NCI-H2029 (cell line): ENCODE data around the gene ABCB10.
"Not testable (repeated sequence)": the region's sequence is repeated elsewhere in the genome, so short reads cannot be mapped to it uniquely, and the experiment has no call there.

Experiments
- DNase-seq: peaks from one replicate; lab custom pipeline; 2025; lab: John Stamatoyannopoulos, UW

Gene ABCB10

GRCh38 chr1:229536982-229537381 is 21.5 kb downstream of the ABCB10 start:
- DNase-seq: no peak

GRCh38 chr1:229535230-229535629 is 23.3 kb downstream of the ABCB10 start:
- DNase-seq: no peak

GRCh38 chr1:229531326-229531725 is 27.2 kb downstream of the ABCB10 start:
- DNase-seq: no peak

- DNase-seq: no peak
Observed at GRCh38 chr1:229529639-229530038, 28.9 kb downstream of the ABCB10 start.

GRCh38 chr1:229526695-229527094 is 31.8 kb downstream of the ABCB10 start:
- no peak for DNase-seq

GRCh38 chr1:229523052-229523451 is 35.5 kb downstream of the ABCB10 start:
- DNase-seq: no peak

- peak; percentile 23 for DNase-seq
Observed at GRCh38 chr1:229514578-229515275, 43.8 kb downstream of the ABCB10 start.

GRCh38 chr1:229511625-229512024 is 46.9 kb downstream of the ABCB10 start:
- DNase-seq: not testable (repeated sequence)

GRCh38 chr1:229511201-229511600 is 47.3 kb downstream of the ABCB10 start:
- not testable (repeated sequence) for DNase-seq

- DNase-seq: no peak
Observed at GRCh38 chr1:229509576-229509975, 48.9 kb downstream of the ABCB10 start.

- DNase-seq: no peak
Observed at GRCh38 chr1:229508823-229509337, 49.6 kb downstream of the ABCB10 start.

GRCh38 chr1:229507951-229508822 is 50.3 kb downstream of the ABCB10 start, which contains the start of gene NUP133:
NUP133 (minus strand) TSS chr1:229508341; CDS start chr1:229508249, 92 bp downstream.
- peak; percentile 94 for DNase-seq

- DNase-seq: no peak
Observed at GRCh38 chr1:229507502-229507901, 51.0 kb downstream of the ABCB10 start.

- DNase-seq: no peak
Observed at GRCh38 chr1:229506633-229507032, 51.9 kb downstream of the ABCB10 start.

- DNase-seq: no peak
Observed at GRCh38 chr1:229495782-229496181, 62.7 kb downstream of the ABCB10 start.

- DNase-seq: no peak
Observed at GRCh38 chr1:229487181-229487580, 71.3 kb downstream of the ABCB10 start.

- DNase-seq: no peak
Observed at GRCh38 chr1:229485318-229485717, 73.2 kb downstream of the ABCB10 start.

GRCh38 chr1:229482511-229482910 is 76.0 kb downstream of the ABCB10 start:
- no peak for DNase-seq

GRCh38 chr1:229480495-229480894 is 78.0 kb downstream of the ABCB10 start:
- DNase-seq: no peak

GRCh38 chr1:229479660-229480399 is 78.7 kb downstream of the ABCB10 start:
- no peak for DNase-seq

GRCh38 chr1:229478852-229479251 is 79.7 kb downstream of the ABCB10 start:
- no peak for DNase-seq

- not testable (repeated sequence) for DNase-seq
Observed at GRCh38 chr1:229475859-229476258, 82.6 kb downstream of the ABCB10 start.
